Activated CD8-positive, alpha-beta memory T cell treated with anti-CD3 and anti-CD28 coated beads, Interleukin-2, amount 50 U/mL, for 1 hour (primary cell): Measurements from ENCODE around the gene CNTN5.

Experiments
- DNase-seq: peaks from one replicate; pipeline ENCODE4 v3.0.0-alpha.2; 2020; ENCODE audit errors: extremely low read depth

Gene CNTN5

GRCh38 chr11:99918761-99919160 lies 898.0 kb downstream of the CNTN5 start:
- no peak for DNase-seq

DNA sequence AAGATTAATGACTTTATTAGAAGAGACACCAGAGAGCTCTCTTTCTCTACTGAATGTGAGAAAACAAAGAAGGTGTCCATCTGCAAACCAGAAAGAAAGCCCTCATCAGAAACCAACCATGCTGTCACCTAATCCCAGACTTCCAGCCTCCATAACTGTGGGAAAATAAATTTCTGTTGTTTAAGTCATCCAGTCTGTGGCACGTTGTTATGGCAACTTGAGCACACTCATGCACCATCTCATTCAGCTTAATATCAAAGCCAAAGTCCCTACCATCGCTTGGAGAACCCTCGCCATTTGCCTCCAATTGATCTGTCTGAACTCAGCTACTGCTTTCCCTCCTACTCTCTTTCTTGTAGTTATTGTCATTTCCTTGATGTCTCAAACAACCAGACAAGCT lies 900.2 kb downstream of the CNTN5 start:
- DNase-seq = no peak

GRCh38 chr11:99925968-99926367 lies 905.2 kb downstream of the CNTN5 start:
- DNase-seq = no peak

DNA sequence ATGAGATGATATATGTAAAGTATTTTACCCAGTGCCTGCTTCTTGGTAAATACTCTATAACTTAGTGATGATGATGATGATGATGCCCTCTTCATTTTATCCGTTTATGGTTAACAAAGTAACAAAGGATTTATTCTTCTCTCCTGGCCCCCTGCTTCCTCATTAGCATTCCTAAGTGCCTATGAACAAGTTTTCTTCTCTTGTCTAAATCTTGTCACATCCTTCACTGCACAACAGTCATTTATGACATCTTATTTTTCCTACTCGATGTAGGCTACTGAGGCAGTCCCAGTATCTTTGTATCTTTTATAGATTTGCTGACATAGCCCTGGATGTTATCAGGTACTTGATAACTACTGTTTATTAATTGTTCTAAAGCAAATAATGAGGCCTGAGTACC lies 911.9 kb downstream of the CNTN5 start:
- DNase-seq = no peak

GRCh38 chr11:99934008-99934407 lies 913.3 kb downstream of the CNTN5 start:
- DNase-seq = no peak

DNA sequence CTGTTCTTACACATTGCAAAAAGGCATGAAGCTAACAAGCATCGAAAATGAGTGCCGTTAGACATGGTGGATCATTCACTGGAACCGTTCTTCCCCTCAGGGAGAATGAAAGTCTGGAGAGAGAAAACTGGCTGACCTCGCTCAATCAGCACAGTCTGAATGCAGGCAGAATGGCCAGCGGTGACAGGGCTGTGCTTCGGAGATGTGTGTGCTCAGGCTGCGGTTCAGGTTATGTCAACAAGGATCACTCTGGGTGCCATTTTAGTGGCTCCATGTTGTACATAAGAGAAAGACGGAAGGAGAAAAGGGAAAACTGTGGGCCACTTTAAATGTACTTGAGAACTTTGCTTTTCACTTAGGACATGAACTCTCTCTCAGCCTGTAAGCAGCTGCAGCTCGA lies 916.6 kb downstream of the CNTN5 start:
- no peak for DNase-seq

DNA sequence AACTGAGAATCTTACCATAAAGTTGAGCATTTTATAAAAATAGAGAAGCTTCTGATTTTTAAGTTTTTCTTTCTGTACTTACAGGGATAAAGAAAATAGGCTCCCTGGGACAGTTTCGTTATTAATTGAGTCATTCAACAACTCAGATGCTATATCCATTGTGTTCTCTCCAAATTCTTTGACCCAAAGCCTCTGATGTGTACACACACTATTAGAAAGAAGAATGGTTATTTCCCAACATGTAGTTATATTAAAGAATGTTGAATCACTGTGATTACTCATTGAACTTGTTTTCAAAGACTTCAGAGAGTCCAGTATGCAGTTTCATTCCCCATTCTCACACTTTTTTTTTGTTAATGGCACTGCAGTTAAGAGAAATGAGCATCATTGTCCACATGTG lies 932.1 kb downstream of the CNTN5 start:
- no peak for DNase-seq

- DNase-seq = no peak
These were observed 939.8 kb downstream of the CNTN5 start for GRCh38 chr11:99960536-99960935.

- DNase-seq = no peak
These were observed 947.6 kb downstream of the CNTN5 start for GRCh38 chr11:99968336-99968735.

DNA sequence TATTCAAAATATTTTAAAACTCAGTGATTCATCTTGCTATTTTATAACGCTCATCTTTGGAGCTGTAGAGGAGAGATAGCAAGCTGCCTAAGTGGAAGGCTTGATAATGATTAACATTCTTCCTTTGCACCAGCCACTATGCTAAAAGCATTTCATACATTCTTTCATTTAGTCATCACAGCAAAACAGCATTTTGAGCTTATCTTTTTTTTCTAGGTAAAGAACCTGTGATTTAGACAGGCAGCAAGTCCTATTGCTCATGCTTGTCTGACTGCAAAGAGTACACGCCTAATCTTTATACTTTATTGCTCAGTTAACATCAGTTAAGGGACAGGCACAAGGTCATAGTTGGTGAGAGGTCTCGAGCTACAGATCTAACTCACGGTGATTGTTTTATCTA lies 953.2 kb downstream of the CNTN5 start:
- no peak for DNase-seq

- no peak for DNase-seq
These were observed 958.3 kb downstream of the CNTN5 start for GRCh38 chr11:99979042-99979441.

DNA sequence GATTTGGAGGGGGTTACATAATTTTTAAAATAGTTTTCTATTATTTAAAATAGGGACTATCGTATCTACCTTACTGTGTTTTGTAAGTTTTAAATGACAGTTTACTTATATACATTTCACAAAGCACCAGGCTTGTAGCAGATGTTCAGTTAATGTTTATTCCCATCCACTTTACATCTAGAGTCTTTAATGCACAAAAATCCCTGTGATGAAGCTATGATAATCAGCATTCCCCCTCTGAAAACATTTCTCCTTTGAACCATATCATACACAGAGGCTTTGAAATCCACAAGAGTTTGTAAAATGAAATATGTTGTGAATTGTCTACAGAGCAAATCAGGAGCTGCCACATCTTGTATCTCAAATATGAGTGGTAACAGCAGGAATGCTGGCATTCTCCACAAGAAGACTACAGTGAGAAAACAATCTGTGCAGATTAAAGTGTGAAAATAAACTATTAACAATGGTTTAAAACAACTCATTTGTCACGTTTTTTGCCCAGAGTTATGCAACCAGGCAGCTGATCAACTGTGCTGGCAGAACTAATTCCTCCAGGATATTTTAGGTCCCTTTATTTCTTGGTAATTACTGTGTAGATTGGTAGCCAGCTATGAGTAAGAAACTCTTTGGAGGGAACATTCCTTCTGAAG lies 967.2 kb downstream of the CNTN5 start:
- no peak for DNase-seq

DNA sequence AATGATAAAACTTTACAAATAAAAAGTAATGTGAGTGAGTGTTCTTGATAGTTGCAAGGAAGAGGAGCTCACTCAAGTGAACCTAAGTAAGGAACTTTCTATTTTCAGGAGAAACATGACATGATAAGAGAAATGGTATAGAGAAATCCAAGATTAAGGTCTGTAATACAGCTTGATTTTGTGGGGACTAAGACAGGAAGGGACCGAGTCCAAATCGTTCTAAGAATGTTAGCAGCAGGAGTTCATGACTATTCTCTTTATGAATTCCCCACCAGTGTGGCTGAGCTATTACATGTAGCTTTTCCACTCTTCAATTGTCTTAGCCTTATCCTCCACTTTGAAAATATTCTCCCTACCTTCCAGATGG lies 967.7 kb downstream of the CNTN5 start:
- DNase-seq = no peak

- no peak for DNase-seq
These were observed 983.2 kb downstream of the CNTN5 start for GRCh38 chr11:100003985-100004384.

DNA sequence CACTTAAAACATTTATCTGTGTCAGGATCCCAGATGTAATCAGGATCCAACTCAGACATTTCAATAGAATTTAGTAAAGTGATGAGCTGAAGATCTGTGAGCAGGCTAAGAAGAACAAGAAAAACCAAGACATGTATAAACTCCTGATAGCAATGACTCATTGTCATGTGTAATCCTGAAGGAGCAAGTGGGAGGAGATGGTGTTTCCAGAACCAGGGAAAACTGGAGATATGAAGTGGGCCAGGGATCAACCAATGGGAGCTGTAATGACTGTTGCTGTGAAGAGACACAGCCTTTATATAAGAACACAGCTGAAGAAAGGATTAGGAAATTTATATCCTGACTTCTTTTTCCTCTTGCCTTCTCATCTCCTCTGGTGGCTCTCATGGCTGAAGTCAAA lies 983.8 kb downstream of the CNTN5 start:
- DNase-seq = no peak

DNA sequence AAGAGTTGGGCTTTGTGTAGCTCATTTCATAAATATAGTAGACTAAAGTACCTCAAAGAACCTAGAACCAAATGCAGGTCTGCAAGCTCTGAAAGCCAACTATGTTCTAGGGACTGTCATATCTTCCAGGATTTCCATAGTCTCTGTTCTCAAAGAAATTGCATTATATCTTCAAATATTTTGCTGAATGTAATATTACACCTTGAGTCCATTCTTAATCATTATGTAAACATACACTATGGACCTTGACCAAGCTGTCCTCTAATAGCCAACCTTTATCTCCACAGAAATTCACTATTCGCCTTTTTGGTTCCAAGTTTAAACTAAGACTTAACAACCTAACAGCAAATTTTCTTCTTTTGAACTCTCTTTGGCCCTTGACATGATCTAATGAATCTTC lies 987.7 kb downstream of the CNTN5 start:
- DNase-seq = no peak

DNA sequence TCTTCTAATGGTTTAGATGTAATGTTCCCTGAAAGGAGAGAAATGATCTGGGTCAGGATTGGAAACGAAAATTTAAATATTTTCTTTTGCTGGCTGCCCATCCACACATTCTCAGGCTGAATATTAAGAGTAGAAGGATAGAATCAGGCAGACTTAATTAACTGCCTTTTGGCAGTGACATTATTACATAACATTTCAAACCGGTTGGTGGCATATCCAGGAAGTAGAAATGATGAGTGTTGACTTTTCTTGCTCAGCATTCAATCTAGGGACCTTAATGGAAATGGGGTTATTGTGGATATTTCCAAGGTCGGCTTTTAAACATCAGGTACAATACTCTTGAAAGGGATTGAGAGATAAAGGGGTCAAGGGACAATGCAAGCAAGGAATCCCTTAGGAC lies 989.0 kb downstream of the CNTN5 start:
- DNase-seq = no peak

DNA sequence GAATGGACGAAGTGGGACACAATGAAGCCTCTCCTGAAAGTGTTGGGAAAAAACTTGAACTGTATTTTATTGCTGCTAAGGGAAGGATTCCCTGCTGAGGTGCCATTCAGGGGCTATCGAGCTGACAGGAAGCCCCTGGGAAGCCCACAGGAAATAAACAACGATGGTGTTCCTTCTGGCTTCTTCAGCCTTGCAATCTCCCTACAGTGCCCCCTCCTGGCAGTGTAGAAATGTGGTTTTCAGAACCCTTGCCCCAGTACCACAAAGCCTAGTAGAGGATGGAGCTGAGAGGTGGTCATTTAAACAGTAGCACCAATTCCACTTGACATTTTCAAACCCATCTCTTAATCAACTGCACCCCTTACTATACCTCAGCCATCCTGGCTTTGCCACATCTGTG lies 989.6 kb downstream of the CNTN5 start:
- no peak for DNase-seq

DNA sequence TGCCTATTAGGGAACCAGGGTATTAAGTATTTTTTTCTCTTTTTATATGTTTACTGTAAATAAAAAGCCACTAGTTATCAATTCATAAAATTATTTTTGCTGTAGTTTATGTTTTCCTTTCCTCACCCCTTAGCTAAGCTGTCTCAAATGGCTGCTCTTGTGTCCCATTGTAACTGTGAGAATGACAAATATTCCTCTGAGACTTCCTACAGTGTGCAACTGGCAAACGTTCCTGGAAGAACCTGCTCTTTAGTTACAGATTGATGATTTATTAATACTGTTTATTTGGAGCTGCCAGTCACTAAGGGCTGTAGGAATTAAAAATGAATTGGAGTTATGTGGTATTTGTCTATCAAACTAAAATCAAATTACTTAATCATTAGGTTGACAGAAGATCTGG lies 990.9 kb downstream of the CNTN5 start:
- DNase-seq = no peak

- DNase-seq = no peak
These were observed 992.3 kb downstream of the CNTN5 start for GRCh38 chr11:100013011-100013410.

DNA sequence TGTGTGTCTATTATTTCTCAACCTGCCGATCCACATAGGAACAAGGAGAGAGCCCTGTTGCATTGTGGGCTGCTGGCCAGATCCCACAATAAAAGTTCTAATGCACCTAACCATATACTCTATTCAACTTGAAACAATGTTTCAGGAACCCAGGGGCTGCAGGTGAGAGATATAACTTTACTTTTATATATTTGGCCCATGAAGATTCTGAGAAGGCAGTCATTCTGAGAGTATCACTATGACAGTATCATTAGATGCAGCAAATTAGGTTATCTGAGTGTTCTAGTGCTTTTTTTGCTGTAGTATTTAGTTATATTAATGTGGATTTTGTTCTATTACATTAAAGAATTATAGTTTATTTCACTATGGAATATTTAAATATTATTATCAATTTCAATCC lies 1011.2 kb downstream of the CNTN5 start:
- no peak for DNase-seq

GRCh38 chr11:100061006-100061405 lies 1040.3 kb downstream of the CNTN5 start:
- DNase-seq = no peak

DNA sequence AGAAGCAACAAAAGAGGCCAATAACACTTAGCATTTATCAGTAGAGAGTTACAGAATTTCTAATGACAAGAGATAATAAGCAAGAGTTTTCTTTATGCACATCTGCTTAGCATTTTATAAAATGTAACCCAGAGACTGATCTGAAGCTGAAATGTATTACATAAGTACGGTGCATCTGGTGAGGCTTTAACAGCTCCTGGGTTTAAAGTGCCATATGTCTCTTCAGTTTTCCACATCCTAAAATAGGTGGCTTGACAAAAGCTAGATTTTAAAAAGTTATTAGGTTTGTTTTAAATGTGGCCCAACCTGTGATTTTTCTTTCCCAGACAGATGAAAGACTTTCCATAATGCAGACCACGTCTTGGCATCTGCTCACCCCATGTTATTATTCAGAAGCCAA lies 1045.7 kb downstream of the CNTN5 start:
- no peak for DNase-seq

DNA sequence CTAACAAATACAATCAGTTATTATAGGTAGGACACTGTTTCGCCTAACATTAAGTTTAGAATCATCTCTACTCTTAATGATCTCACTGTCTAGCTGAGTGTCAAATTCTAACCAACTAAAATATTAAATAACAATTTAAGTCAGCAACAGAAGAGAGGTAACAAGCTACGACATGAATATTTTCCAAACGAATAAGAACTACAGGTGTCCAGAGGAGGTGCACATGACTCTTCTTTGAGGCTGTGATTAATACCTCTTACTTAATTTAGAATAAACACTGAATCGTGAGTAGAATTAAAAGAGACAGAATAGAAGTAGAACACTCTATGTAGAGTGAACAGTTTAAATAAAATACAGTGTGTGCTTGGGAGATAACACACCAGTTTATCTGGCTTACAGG lies 1047.4 kb downstream of the CNTN5 start:
- DNase-seq = no peak

DNA sequence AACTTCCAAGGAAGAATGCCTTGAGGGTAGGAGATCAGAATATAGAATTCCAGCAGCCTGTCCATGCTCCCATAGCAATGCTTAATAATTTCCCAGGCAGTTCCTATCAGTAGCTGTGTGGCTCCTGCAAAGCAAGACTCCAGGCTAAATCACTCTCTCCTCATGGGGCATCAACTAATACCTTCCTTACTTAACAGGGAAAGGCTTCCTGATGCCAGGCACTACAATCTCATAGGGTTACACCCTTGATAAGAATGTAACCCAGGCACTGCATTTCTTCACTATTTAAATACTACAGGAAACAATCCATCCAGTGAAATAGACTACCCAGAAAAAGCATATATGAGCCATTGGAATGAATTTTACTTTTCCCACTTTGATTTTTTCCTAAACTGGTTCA lies 1051.4 kb downstream of the CNTN5 start:
- DNase-seq = no peak
